ENCODE measurements around the gene ITGA11.

Gene ITGA11

GRCh38 chr15:68465861-68466560 lies 34.0 kb upstream of the ITGA11 start:
- no peak for TF ChIP-seq POLR2A (IDR thresholded peaks at IDR 0.05; ENCODE audit: low read depth, low read length)
- DNase-seq (ENCODE audit: insufficient read length, low spot score) = no peak
- FAIRE-seq = no peak

DNA sequence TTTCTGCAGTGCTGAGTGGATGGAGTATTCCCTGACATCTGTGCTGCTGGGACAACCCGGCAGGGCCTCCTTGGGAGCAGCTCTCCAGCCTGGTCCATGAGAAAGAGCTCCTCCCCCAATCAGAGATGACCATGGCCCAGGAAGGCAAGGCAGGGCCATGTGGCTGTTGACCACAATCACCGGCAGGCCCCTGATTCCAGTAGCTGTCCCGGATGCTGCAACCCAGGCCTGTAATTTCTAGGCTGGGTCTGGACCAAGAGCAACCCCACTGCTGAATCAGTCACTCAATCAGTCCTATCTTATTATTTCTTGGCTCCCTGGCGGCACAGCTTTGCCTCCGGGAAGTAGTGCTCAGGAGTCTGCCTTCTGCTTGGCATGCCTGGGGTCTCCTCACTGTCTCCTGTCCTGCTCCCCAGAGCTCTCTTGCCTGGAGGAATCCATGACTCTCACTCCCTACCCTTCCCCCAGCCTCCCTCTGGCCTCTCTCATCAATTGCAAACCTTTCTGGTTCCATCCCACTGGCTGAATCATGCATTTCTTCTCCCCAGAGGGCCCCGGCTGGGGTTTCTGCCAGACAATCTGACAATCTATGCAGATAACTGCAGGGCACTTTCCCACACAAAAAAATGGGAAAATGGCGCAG lies 32.6 kb upstream of the ITGA11 start:
- no peak for TF ChIP-seq POLR2A (IDR thresholded peaks at IDR 0.05; ENCODE audit: low read depth, low read length)
- FAIRE-seq (no peak), DNase-seq (ENCODE audit: insufficient read length, low spot score) (no peak)

- FAIRE-seq (no peak), DNase-seq (ENCODE audit: insufficient read length, low spot score) (no peak)
- no peak for TF ChIP-seq POLR2A (IDR thresholded peaks at IDR 0.05; ENCODE audit: low read depth, low read length)
Measured at GRCh38 chr15:68463996-68464395, 32.0 kb upstream of the ITGA11 start.

- DNase-seq (ENCODE audit: insufficient read length, low spot score) = no peak
- FAIRE-seq = no peak
- no peak for TF ChIP-seq POLR2A (IDR thresholded peaks at IDR 0.05; ENCODE audit: low read depth, low read length)
Measured at GRCh38 chr15:68463444-68463843, 31.5 kb upstream of the ITGA11 start.

GRCh38 chr15:68460166-68460565 lies 28.2 kb upstream of the ITGA11 start:
- no peak for DNase-seq (ENCODE audit: insufficient read length, low spot score)
- TF ChIP-seq POLR2A (IDR thresholded peaks at IDR 0.05; ENCODE audit: low read depth, low read length) = no peak
- FAIRE-seq = no peak

- no peak for TF ChIP-seq POLR2A (IDR thresholded peaks at IDR 0.05; ENCODE audit: low read depth, low read length)
- FAIRE-seq = no peak
- no peak for DNase-seq (ENCODE audit: insufficient read length, low spot score)
Measured at GRCh38 chr15:68450192-68450591, 18.2 kb upstream of the ITGA11 start.

- TF ChIP-seq POLR2A (IDR thresholded peaks at IDR 0.05; ENCODE audit: low read depth, low read length) = no peak
- FAIRE-seq (no peak), DNase-seq (ENCODE audit: insufficient read length, low spot score) (no peak)
Measured at GRCh38 chr15:68449389-68449788, 17.4 kb upstream of the ITGA11 start.

DNA sequence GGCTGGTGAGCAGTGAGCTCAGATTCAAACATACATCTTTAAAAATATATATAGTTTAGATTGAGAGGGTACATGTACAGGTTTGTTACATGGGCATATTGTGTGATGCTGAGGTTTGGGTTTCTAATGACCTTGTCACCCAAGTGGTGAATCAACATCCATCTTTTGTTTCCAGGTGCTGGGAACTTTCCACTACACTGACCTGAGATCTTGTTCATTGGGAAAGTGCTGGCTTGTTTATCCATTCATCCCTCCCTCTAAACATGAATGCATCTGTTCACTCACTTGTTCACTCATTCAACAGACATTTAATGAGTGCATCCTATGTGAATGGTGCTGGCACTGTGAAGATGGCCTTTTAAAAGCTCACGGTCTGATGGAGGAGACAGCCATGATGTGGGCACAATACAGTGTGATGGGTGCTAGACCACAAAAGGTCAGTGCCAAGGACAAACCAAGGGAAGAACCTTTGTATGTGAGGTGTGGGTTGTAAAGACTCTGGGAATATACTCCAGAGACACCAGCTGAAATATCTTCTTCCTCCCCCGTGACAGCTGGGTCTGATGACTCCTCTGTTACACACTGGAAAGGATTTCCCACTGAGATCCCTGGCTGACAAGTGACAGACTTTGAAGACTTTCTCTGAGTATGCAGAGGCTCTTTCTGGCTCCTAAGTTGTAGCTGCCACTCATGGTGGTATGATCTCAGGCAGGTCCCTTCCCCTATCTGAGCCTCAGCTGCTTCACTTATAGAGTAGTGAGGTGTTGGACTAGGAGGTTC lies 16.2 kb upstream of the ITGA11 start:
- FAIRE-seq = no peak
- no peak for TF ChIP-seq POLR2A (IDR thresholded peaks at IDR 0.05; ENCODE audit: low read depth, low read length)
- no peak for DNase-seq (ENCODE audit: insufficient read length, low spot score)

DNA sequence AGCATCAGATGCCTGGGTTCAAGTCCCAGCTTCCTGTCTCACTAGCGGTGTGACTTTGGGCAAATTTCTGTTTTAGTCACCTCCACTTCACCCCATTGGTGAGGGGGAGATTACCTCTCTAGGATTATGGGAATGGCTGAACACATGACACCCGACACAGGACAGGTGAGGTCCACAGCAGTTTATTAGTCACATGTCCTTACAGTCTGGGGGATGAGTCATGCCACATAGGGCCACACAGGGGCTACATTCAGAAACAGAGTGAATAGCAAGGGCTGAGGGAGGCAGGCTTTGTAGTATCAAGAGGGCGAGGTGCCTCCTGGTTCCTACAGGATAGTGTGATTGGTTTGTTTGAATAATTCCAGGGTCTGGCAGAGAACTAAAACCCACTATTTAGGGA lies 15.2 kb upstream of the ITGA11 start:
- no peak for FAIRE-seq
- no peak for DNase-seq (ENCODE audit: insufficient read length, low spot score)
- no peak for TF ChIP-seq POLR2A (IDR thresholded peaks at IDR 0.05; ENCODE audit: low read depth, low read length)

DNA sequence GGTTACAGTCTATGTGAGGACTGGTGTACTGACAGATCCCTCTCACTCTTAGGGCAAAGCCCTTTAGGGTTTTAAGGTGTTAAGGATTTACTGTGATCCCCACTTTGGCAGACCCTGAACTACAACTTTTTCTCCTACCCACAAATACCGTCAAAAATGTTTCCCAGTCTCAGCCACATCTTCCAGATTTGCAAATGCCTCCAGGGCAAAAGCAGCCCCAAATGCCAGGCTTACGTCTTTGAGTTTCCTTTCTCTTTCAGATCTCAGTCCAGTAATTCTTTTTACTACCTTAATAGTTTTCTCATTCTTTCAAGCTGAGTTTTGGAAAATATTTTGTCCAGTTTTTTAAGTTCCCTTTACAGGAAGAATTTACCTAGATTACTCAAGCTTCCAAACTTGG lies 13.4 kb upstream of the ITGA11 start:
- DNase-seq (ENCODE audit: insufficient read length, low spot score) (no peak), FAIRE-seq (no peak)
- TF ChIP-seq POLR2A (IDR thresholded peaks at IDR 0.05; ENCODE audit: low read depth, low read length) = no peak

DNA sequence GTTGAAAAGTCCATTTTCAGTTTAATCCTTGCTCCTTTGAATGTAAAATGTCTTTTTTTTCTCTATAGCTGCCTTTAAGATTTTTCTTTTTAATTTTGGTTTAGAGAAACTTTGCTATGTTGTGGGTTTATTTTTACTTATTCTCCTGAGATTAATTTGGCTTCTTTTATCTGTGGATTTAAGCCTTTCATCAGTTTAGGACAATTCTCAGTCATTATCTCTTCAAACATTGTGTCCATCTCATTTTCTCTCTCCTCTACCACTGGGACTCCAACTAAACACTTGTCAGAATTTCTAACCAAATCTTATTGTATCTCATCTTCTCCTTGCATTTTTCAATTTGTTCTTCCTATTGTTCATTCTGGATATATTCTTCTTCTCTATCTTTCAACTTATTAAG lies 12.4 kb upstream of the ITGA11 start:
- FAIRE-seq = no peak
- no peak for TF ChIP-seq POLR2A (IDR thresholded peaks at IDR 0.05; ENCODE audit: low read depth, low read length)
- DNase-seq (ENCODE audit: insufficient read length, low spot score) = no peak

GRCh38 chr15:68442903-68443302 lies 10.9 kb upstream of the ITGA11 start:
- no peak for DNase-seq (ENCODE audit: insufficient read length, low spot score)
- TF ChIP-seq POLR2A (IDR thresholded peaks at IDR 0.05; ENCODE audit: low read depth, low read length) = no peak
- FAIRE-seq = no peak

- FAIRE-seq (no peak), DNase-seq (ENCODE audit: insufficient read length, low spot score) (no peak)
- no peak for TF ChIP-seq POLR2A (IDR thresholded peaks at IDR 0.05; ENCODE audit: low read depth, low read length)
Measured at GRCh38 chr15:68442041-68442440, 10.1 kb upstream of the ITGA11 start.

GRCh38 chr15:68441045-68441743 lies 9.2 kb upstream of the ITGA11 start:
- no peak for FAIRE-seq
- TF ChIP-seq POLR2A (IDR thresholded peaks at IDR 0.05; ENCODE audit: low read depth, low read length) = no peak
- DNase-seq (ENCODE audit: insufficient read length, low spot score) = no peak

All from H54 (cell line).